ENCODE data around the gene EIF4E2.

DNA sequence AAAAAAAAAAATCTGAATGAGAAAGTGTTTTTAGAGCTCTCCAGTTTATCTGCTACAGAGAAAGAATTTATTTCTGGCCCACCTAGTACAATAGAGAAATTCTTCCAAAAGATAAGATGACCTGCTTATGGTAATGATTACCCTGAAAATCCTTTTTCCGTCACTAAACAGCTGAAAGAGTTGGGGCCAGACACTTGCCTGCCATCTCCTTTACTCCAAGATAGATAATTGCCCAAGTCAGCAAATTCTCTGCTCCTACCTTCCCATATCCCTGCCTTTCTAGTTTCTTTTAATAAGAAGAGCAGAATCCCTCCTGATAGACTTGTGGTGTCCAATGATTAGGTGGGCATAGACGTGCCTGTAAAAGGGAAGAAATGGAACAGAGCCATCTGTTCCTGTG is 28.1 kb downstream of the EIF4E2 start:
- TF ChIP-seq POLR2A (IDR thresholded peaks at IDR 0.05; ENCODE audit: low read length) (no peak), GATA1 (IDR thresholded peaks at IDR 0.05; ENCODE audit: low read depth, low read length) (no peak)

All from erythroblast (primary cell).